ENCODE data around the gene CUBN.
A peak's percentile ranks its signal among the peaks of the same experiment; 100 is the strongest.

Gene CUBN

DNA sequence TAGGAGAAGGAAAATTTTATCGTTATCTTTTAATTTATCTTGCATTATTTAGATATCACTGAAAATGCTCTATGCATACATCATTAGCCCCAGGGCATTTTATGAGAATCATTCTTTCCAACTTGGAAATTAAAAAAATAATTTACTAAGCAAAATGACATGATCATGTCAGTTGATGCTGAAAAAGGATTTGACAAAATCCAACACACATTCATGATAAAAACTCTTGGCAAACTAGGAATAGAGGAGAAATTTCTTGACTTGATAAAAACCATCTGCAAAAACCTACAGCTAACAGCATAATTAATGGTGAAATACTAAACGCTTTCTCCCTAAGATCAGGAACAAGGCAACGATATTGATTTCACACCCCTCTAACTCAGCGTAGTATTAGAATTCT, 272.2 kb downstream of the CUBN start:
- H3K4me3 ChIP-seq (replicated peaks in 1 of 2; ENCODE audit: low read depth in 2 of 2, low read length in 2 of 2), result no peak overlapping the region
- TF ChIP-seq, protein P1, sequence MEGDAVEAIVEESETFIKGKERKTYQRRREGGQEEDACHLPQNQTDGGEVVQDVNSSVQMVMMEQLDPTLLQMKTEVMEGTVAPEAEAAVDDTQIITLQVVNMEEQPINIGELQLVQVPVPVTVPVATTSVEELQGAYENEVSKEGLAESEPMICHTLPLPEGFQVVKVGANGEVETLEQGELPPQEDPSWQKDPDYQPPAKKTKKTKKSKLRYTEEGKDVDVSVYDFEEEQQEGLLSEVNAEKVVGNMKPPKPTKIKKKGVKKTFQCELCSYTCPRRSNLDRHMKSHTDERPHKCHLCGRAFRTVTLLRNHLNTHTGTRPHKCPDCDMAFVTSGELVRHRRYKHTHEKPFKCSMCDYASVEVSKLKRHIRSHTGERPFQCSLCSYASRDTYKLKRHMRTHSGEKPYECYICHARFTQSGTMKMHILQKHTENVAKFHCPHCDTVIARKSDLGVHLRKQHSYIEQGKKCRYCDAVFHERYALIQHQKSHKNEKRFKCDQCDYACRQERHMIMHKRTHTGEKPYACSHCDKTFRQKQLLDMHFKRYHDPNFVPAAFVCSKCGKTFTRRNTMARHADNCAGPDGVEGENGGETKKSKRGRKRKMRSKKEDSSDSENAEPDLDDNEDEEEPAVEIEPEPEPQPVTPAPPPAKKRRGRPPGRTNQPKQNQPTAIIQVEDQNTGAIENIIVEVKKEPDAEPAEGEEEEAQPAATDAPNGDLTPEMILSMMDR (IDR thresholded peaks at IDR 0.05; ENCODE audit: low read depth, low read length), result no peak
- no peak for DNase-seq (ENCODE audit: low read depth in 2 of 2)

DNA sequence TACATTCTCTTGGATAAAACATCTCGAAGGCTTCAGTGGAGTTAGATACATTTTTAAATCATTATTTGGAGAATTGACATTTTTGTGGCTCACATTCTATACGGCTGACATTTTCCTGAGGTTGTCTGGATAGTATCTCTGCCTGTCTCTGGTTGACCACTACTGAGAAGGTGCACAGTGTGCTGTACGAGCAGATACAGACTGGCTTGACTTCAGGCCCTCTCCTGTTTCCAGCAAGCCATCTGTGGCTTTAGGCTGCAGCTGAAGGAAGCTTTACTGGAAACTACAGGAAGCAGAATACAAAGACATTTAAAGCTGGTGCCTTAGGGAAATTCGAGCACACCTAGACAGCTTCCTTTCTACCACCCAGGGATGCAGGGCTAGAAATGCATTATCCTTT, 273.0 kb downstream of the CUBN start:
- H3K4me3 ChIP-seq (replicated peaks in 1 of 2; ENCODE audit: low read depth in 2 of 2, low read length in 2 of 2), result no peak overlapping the region
- peak; percentile 9 to 64 for DNase-seq (ENCODE audit: low read depth in 2 of 2)
- TF ChIP-seq, protein P1 (IDR thresholded peaks at IDR 0.05; ENCODE audit: low read depth, low read length), result no peak

DNA sequence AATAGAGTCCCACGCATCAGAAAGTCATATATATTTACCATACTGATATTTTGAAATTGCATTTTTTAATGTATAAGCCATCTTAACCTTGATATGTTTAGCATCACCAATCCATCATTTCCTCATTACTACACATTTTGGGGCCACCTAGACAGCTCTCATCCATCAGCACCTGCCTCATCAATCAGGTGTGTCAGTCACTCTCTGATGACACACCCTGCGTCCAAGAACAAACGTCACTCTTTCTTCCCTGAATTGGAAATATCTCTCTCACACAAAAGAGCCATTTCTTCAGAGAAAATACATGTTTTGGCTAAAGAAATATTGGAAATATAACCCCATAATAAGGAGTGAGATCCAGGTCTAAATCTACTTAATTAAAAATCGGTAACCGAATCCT, 273.5 kb downstream of the CUBN start:
- H3K4me3 ChIP-seq (replicated peaks in 1 of 2; ENCODE audit: low read depth in 2 of 2, low read length in 2 of 2), result no peak overlapping the region
- TF ChIP-seq, protein P1 (IDR thresholded peaks at IDR 0.05; ENCODE audit: low read depth, low read length), result no peak
- DNase-seq (ENCODE audit: low read depth in 2 of 2), result no peak

DNA sequence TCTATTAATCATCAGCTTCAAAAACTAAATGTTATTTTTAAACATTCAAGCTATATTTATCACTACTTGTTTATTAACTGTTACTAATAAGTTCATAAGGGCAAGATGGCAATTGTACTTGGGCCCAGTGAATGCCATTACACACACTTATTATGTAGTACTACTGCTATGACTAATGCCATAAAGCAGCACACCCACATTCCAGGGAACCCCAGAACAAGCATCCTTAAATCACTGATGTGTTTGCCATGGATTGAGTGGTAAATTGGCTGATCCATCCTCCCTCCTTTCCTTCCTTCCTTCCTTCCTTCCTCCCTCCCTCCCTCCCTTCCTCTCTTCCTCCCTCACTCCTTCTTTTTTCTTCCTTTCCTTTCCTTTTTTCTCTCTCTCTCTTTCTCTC, 275.0 kb downstream of the CUBN start:
- DNase-seq (ENCODE audit: low read depth in 2 of 2), result peak; percentile 33 to 71
- H3K4me3 ChIP-seq (replicated peaks in 1 of 2; ENCODE audit: low read depth in 2 of 2, low read length in 2 of 2), result no peak overlapping the region
- TF ChIP-seq, protein P1 (IDR thresholded peaks at IDR 0.05; ENCODE audit: low read depth, low read length), result no peak

DNA sequence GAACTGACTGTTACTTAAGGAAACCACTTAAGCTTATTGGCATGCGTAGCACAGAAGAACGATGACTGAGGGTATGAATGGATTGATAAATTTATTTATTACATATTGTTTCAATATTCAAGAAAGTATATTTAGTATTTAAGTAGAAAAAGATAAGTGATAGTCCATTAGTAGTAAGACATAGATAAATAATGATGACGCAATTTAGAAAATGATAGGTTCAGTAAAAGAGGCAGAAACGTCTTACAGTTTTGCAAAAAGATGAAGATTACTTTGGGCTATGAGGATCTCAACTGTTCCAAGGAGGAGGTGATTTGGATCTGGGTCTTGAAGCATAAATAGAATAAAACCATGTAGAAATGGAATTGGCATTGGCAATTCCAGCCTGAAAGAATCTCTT, 275.8 kb downstream of the CUBN start:
- TF ChIP-seq, protein P1 (IDR thresholded peaks at IDR 0.05; ENCODE audit: low read depth, low read length), result no peak
- H3K4me3 ChIP-seq (replicated peaks in 1 of 2; ENCODE audit: low read depth in 2 of 2, low read length in 2 of 2), result no peak overlapping the region
- DNase-seq (ENCODE audit: low read depth in 2 of 2), result no peak

DNA sequence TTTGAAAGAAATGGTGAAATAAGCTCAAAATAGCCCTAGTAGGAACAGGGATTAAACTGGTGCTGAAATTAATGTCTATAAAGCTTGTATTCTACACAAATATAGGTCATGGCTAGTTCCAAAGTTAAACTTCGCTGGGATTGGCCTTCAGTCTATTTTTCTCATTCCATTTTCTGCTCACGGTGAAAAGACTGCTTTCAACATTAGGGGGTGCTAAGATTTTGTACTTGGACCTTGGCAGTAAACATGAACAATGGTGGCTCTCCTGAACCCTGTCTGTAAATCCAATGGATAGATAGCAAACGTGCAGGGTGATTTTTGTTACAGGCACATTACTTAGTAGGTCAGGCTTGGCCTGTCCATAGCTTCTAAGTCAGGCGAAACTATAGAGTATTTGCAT, 276.4 kb downstream of the CUBN start:
- TF ChIP-seq, protein P1 (IDR thresholded peaks at IDR 0.05; ENCODE audit: low read depth, low read length), result peak; percentile 57
- DNase-seq (ENCODE audit: low read depth in 2 of 2), result peak; percentile 81 to 82
- H3K4me3 ChIP-seq (replicated peaks in 1 of 2; ENCODE audit: low read depth in 2 of 2, low read length in 2 of 2), result no peak overlapping the region

DNA sequence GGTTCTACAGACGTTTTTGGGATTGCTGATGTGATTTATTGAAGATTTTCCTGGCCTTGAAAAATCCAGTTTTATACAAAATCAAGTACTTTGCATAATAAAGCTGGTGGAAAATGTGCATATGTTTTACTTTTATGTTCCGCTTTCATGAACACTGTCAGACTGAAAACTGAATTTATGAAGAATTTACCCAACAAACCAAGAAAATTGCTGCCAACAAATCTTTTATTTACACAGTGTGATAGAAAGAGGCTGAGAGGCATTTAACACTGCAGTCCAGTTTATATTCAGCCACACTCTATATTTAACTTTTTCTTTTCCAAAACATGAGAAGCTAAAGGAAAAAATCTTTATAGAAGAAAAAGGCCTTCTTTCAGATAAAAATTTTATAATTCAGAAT, 277.0 kb downstream of the CUBN start:
- no peak for DNase-seq (ENCODE audit: low read depth in 2 of 2)
- H3K4me3 ChIP-seq (replicated peaks in 1 of 2; ENCODE audit: low read depth in 2 of 2, low read length in 2 of 2), result no peak overlapping the region
- TF ChIP-seq, protein P1 (IDR thresholded peaks at IDR 0.05; ENCODE audit: low read depth, low read length), result no peak
